ENCODE data around the gene TSPAN18.

TSPAN18 gene

DNA sequence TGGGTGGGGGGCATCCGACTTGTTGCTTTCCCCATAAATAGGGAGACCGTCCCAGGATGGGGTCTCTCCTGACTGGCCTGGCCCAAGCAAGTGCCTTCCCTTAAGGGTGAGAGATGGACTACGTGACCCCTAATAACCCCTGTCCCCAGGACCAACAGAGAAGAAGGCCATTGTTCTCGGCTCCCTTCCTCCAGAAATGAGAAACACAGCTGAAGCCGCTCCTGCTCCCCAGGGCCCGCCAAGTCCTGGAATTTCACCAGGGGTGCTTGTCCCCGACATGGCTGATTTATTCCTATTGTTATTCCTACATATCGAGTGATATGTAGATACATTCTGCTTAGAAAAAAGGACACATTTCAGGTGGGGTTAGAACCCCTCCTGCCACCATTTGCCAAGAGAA is 123.2 kb downstream of the TSPAN18 start (continued):
- TF ChIP-seq ZNF510 (tag by site-specific recombination; IDR thresholded peaks at IDR 0.05; ENCODE audit: insufficient replicate concordance) (no peak), ZNF133 (tag by site-specific recombination; IDR thresholded peaks at IDR 0.05) (no peak), ZNF175 (tag by site-specific recombination; IDR thresholded peaks at IDR 0.05) (no peak)

GRCh38 chr11:44851496-44851895 is 124.7 kb downstream of the TSPAN18 start:
- no peak overlapping the region for H3K4me3 ChIP-seq (ENCODE audit: low read depth, low read length)
- no peaks in the 10 kb centered on the region for H3K36me3 ChIP-seq (ENCODE audit: control insufficient read depth in 2 of 2, insufficient read depth in 1 of 2, low read length in 2 of 2)
- CTCF ChIA-PET = no interaction called here
- no peak for TF ChIP-seq ZNF423 (tag by site-specific recombination; IDR thresholded peaks at IDR 0.05)
- no peak for TF ChIP-seq ZNF623 (tag by site-specific recombination; IDR thresholded peaks at IDR 0.05)
- no peak for TF ChIP-seq PBX3 (CRISPR knock-in tag; IDR thresholded peaks at IDR 0.05)
- H3K27ac ChIP-seq (ENCODE audit: extremely low read depth, low read depth, low read length) = no peak overlapping the region
- H3K4me1 ChIP-seq (ENCODE audit: control insufficient read depth, insufficient read depth, low read length) = no peaks in the 10 kb centered on the region
- H3K9me3 ChIP-seq (ENCODE audit: control insufficient read depth, insufficient read depth, low read depth, low read length) = no peaks in the 10 kb centered on the region
- POLR2A ChIA-PET = interaction anchor here (0.7 kb wide), 1 partner anchor 41 kb away, joined by 4 read pairs; no protein-coding TSS in a partner anchor

DNA sequence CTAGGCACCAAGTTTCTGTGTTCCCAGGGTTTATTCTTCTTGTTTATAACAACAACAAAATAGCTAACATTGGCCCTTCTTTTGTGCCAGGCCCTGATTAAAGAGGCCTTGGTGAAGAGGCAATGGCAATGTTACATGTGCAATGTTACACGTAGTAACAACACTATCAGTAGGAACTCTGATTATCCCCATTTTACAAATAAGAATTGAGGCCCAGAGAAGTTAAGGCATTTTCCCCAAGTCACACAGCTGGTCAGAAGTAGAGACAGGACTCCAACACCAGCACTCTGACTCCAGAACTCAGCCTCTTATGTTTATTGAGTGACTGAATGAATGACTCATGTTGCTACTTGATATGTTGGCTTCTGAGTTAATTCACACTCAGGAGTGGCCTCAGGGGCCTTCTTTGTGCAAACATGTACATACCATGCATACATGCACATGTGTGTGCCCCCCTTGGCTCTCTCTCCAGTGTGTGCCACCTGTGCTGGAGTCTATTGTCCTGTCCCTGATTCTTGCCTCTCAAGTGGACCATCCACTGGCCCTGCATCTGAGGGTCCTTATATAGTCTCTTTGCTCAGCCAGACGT is 125.5 kb downstream of the TSPAN18 start:
- Histone ChIP-seq H3K36me3 (ENCODE audit: control insufficient read depth in 2 of 2, insufficient read depth in 1 of 2, low read length in 2 of 2) (no peaks in the 10 kb centered on the region), H3K27ac (ENCODE audit: extremely low read depth, low read depth, low read length) (no peak overlapping the region), H3K4me1 (ENCODE audit: control insufficient read depth, insufficient read depth, low read length) (no peaks in the 10 kb centered on the region), H3K9me3 (ENCODE audit: control insufficient read depth, insufficient read depth, low read depth, low read length) (no peaks in the 10 kb centered on the region), H3K4me3 (ENCODE audit: low read depth, low read length) (no peak overlapping the region)
- TF ChIP-seq ZNF768 (tag by site-specific recombination; IDR thresholded peaks at IDR 0.05) = peak; percentile 64; the same call in 1 of the 2 replicates
- no peak for TF ChIP-seq ZNF596 (tag by site-specific recombination; IDR thresholded peaks at IDR 0.05)
- no peak for TF ChIP-seq WT1 (tag by site-specific recombination; IDR thresholded peaks at IDR 0.05)
- TF ChIP-seq SP3 (tag by site-specific recombination; IDR thresholded peaks at IDR 0.05) = no peak
- ChIA-PET POLR2A (no interaction called here), CTCF (no interaction called here)

DNA sequence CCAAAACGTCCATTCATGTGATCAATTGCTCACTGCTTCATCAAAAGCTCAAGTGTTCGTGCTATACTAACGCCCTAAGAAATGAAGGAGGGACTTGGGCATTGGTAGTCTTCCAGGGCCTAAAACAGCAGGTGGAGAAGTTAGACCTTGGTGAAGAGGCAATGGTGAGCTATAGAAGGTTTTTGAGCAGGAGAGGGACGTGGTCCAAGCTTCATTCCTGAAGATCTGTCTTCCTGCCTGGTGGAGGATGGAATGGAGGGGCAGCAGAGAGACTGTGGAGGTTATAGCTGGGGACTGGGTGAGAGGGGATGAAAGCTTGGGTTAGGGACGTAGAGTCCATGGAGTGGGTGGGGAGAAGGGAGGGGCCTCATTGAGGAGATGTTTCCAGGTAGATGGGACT is 126.2 kb downstream of the TSPAN18 start:
- H3K9me3 ChIP-seq (ENCODE audit: control insufficient read depth, insufficient read depth, low read depth, low read length) = no peaks in the 10 kb centered on the region
- H3K4me1 ChIP-seq (ENCODE audit: control insufficient read depth, insufficient read depth, low read length) = no peaks in the 10 kb centered on the region
- no peak for TF ChIP-seq ZNF146 (tag by site-specific recombination; IDR thresholded peaks at IDR 0.05)
- TF ChIP-seq ZNF16 (tag by site-specific recombination; IDR thresholded peaks at IDR 0.05; ENCODE audit: low read depth) = peak; percentile 78
- H3K27ac ChIP-seq (ENCODE audit: extremely low read depth, low read depth, low read length) = no peak overlapping the region
- POLR2A ChIA-PET = no interaction called here
- CTCF ChIA-PET = interaction anchor here (0.6 kb wide), 1 partner anchor 67 kb away, joined by 3 read pairs; no protein-coding TSS in a partner anchor
- no peaks in the 10 kb centered on the region for H3K36me3 ChIP-seq (ENCODE audit: control insufficient read depth in 2 of 2, insufficient read depth in 1 of 2, low read length in 2 of 2)
- H3K4me3 ChIP-seq (ENCODE audit: low read depth, low read length) = no peak overlapping the region

DNA sequence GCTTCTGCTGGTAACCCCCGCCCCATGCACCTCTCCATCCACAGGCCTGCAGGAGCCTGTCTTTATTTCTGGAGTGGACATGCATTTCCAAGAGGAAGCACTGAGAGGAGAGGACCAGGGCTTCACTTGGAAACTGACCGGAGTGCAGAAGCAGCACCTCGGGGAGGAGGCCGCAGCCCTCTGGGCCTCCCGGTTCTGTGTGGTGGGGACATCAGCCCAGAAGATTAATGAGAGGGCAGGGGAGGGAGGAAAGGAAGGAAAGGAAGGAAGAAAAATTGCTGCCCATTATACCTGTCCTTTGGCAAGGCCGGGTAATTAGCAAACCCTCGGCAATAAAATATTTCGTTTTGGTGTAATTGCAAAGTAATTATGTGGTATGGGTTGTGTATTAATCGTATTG is 126.9 kb downstream of the TSPAN18 start:
- TF ChIP-seq ZNF140 (tag by site-specific recombination; IDR thresholded peaks at IDR 0.05) (no peak), ZNF426 (tag by site-specific recombination; IDR thresholded peaks at IDR 0.05) (no peak), ZNF394 (tag by site-specific recombination; IDR thresholded peaks at IDR 0.05; ENCODE audit: borderline replicate concordance) (no peak), ZNF747 (tag by site-specific recombination; IDR thresholded peaks at IDR 0.05) (no peak)
- TF ChIP-seq, protein P1, sequence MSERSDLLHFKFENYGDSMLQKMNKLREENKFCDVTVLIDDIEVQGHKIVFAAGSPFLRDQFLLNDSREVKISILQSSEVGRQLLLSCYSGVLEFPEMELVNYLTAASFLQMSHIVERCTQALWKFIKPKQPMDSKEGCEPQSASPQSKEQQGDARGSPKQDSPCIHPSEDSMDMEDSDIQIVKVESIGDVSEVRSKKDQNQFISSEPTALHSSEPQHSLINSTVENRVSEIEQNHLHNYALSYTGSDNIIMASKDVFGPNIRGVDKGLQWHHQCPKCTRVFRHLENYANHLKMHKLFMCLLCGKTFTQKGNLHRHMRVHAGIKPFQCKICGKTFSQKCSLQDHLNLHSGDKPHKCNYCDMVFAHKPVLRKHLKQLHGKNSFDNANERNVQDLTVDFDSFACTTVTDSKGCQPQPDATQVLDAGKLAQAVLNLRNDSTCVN (tag by site-specific recombination; optimal IDR thresholded peaks at IDR 0.05) = no peak
- CTCF ChIA-PET = no interaction called here
- POLR2A ChIA-PET = no interaction called here

More for the DNA sequence above, 126.9 kb downstream of the TSPAN18 start:
- Histone ChIP-seq H3K36me3 (ENCODE audit: control insufficient read depth in 2 of 2, insufficient read depth in 1 of 2, low read length in 2 of 2) (no peaks in the 10 kb centered on the region), H3K9me3 (ENCODE audit: control insufficient read depth, insufficient read depth, low read depth, low read length) (no peaks in the 10 kb centered on the region), H3K27ac (ENCODE audit: extremely low read depth, low read depth, low read length) (no peak overlapping the region), H3K4me3 (ENCODE audit: low read depth, low read length) (no peak overlapping the region), H3K4me1 (ENCODE audit: control insufficient read depth, insufficient read depth, low read length) (no peaks in the 10 kb centered on the region)
